Medulla oblongata (tissue), 1 donor: ENCODE measurements around the gene POLR2J2.
"Not testable (repeated sequence)": the region's sequence is repeated elsewhere in the genome, so short reads cannot be mapped to it uniquely, and the experiment has no call there.

Experiments used
- DNase-seq: peaks from one replicate; pipeline ENCODE4 v3.0.0-alpha.2; 2015; ENCODE audit errors: extremely low spot score

POLR2J2 gene

DNA sequence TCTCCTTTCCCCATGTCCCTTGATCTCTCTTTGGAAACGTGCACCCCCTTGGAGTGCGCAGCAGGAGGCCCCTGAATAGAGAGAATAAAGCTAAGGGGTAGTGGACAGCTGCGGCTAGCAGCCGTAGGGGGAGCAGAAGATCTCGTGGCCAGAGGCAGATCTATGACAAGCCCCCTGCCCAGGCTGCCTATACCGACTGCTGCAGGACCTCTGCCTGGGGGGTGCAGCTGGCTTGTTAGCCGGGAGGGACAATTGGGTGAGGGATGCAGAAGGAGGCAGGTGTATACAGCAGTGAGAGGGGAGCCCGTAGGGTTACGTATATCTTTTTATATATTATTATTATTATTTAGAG lies 469 bp upstream of the POLR2J2 start:
- not testable (repeated sequence) for DNase-seq

GRCh38 chr7:102667523-102667922 lies 3.9 kb downstream of the POLR2J2 start:
- not testable (repeated sequence) for DNase-seq

DNA sequence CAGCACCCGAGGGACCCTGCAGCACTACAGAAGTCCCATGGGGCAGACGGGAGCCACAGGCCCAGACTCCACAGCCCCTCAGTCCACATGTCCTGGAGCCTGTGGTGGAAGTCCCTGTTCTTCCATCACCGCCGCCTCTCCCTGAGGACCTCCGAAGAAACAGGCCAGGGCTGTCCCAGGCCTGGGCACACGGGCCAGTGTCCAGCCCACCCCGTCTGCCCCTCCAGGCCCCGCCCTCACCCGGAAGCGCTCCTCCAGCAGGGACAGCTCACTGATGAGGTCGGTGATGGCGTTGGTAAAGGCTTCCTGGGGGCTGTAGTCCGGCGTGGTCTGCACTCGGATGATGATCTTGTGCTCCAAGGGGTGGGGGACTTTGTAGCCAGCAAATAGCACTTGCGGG lies 4.6 kb downstream of the POLR2J2 start:
- not testable (repeated sequence) for DNase-seq

- not testable (repeated sequence) for DNase-seq
These were observed 6.7 kb downstream of the POLR2J2 start for GRCh38 chr7:102664765-102665164.

DNA sequence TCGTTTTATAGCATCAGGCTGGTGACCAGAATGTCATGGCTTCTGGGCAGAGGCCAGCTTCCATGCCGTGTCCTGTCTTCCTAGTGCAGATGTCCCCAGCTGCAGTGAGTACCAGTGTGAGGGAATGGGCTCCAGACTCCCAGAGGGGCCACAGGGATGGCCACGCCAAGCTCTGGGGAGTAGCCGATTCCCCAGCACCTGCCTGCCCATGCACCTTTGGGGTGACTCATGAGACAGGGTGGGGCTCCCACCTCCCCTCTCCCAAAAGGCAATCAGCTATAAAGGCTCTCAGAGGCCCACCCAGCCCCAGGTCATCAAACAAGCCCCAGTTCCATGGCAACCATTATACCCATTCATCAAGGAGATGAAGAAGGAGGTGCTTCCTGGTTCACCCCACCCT lies 21.5 kb downstream of the POLR2J2 start, which contains the start of gene SPDYE2B:
Gene SPDYE2B, plus strand, starts transcription at position 396 of the 400 bp plus-strand sequence. CDS start 2,030 bp downstream, outside the sequence.
- not testable (repeated sequence) for DNase-seq

DNA sequence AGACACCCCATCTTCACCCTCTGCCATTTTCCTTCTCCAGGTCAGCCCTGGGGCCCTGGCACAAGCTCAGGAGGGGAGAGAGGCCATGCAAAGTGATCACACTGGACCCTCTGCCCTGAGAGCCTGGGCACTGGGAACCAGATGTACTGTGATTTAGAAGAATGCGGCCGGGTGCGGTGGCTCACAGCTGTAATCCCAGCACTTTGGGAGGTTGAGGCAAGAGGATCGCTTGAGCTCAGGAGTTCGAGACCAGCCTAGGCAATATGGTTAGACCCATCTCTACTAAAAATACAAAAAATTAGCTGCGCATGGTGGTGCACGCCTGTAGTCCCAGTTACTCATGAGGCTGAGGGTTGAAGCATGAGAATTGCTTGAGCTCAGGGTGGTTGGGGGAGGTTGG lies 23.6 kb downstream of the POLR2J2 start:
- not testable (repeated sequence) for DNase-seq

DNA sequence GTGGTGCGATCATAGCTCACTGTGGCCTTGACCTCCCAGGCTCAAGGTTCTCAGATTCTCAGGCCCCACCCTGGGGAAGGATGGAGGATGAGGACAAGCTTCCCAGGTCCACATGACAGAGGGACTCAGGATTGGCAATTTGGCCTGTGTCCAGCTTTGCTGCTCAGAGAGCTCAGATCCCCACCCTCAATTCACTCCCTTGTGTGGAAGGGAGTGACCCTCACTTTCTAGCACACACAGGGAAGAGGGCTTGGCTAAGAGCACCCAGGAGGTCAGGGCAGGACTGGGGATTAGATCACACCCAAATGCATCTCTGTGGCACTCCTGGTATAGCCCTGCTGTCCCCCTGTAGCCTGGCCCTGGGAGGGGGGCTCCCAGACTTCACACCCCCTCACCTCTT lies 28.1 kb downstream of the POLR2J2 start:
- DNase-seq, result not testable (repeated sequence)

GRCh38 chr7:102642691-102643090 lies 28.8 kb downstream of the POLR2J2 start, which contains the start of gene UPK3BL1:
Gene UPK3BL1, minus strand, starts transcription at chr7:102642791. Its CDS starts 50 bp downstream, at chr7:102642741.
- DNase-seq, result not testable (repeated sequence)

- DNase-seq, result not testable (repeated sequence)
These were observed 32.6 kb downstream of the POLR2J2 start for GRCh38 chr7:102638848-102639247.

DNA sequence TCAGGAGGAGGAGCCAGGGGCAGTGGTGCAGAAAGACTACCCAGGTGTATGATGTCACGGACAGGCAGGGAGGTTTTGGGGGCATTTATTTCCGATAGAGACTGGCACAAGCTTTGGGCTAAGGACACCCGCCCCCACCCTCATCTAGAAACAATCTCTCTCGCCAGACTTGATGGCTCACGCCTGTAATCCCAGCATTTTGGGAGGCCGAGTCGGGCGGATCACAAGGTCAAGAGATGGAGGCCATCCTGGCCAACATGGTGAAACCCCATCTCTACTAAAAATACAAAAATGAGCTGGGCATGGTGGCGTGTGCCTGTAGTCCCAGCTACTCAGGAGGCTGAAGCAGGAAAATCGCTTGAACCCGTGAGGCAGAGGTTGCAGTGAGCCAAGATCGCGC lies 34.5 kb downstream of the POLR2J2 start:
- DNase-seq, result not testable (repeated sequence)

DNA sequence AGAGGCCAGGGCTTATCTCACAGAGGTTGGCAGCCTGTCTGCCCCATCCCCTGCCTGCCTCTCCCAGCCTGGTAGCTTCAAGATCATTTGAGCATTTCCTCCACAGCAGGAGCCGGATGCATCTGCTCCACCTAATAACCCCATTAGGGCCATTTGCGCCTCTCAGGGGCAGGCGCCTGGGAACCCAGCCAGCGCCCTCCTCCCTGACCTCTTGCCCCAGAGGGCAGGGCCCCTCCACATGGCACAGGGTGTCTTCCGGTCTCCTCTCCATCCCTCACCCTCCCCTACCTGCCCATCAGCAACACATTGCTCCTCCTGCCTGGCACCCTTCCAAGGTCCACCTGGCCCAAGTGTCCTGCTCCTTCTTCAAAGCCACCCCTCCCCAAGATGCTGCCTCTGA lies 36.1 kb downstream of the POLR2J2 start:
- not testable (repeated sequence) for DNase-seq

GRCh38 chr7:102634299-102634698 lies 37.2 kb downstream of the POLR2J2 start:
- not testable (repeated sequence) for DNase-seq

GRCh38 chr7:102630622-102631021 lies 40.8 kb downstream of the POLR2J2 start:
- DNase-seq, result not testable (repeated sequence)

- DNase-seq, result not testable (repeated sequence)
These were observed 44.1 kb downstream of the POLR2J2 start for GRCh38 chr7:102627271-102627904.

DNA sequence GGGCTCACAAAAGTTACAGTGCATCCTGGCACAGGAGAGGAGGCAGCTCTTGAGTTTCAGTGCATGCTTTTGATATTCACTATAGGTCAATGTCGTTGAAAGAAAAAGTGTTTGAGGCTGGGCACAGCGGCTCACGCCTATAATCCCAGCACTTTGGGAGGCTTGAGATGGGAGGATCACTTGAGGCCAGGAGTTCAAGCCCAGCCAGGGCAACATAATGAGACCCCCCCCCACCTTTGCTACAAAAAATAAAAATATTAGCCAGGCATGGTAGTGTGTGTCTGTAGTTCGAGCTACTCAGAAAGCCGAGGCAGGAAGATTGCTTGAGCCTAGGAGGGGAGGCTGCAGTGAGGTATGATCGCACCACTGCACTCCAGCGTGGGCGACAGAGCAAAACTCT lies 53.3 kb downstream of the POLR2J2 start:
- not testable (repeated sequence) for DNase-seq

- peak; percentile 18 for DNase-seq
These were observed 54.8 kb downstream of the POLR2J2 start, which contains the start of gene RASA4 for GRCh38 chr7:102616507-102617125. Gene RASA4, minus strand, starts transcription at chr7:102616756. Its CDS starts 67 bp downstream, at chr7:102616689.
